Colon (tissue), 2 donors: ENCODE results near the gene ASS1.

ENCODE experiments used
- FAIRE-seq: peaks from 2 replicates; lab custom pipeline; 2012; peaks lifted over from hg19 to GRCh38; lab: Jason Lieb, UNC
- donor health status: control.
- donor health status: control.

ASS1 gene

DNA sequence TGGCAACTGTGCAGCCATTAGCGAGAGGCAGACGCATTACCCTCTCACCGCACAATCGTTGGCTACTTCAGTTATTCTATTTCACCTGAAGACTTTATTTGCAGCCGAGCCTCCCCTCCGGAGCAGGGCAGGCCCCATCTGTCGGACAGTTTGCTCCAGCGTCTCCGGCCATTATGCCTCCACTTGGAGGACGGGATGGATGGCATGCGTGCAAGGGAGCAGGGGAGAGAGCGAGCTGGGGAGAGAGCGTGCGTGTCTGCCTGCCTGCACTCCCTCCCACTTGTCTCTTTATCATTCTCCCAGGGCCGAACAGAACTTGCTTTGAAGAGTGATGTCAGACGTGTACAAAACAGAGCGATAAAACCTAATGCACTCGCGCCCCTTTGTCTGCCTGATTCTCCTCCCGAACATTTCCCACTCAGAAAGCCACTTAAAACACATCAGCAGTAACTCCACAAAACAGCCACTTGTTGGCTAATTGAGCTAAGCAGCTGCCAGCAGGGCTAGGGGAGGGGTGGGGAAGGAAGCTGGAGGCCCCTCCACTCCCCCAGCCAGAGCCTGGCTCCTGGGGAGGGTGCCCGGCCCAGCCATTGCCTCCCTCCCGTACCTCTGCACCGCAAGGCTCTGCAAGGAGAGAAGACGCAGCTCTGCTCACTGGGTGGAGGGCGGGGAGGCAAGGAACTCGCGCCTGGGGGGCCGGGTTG, 91.2 kb downstream of the ASS1 start:
- FAIRE-seq: no peak

DNA sequence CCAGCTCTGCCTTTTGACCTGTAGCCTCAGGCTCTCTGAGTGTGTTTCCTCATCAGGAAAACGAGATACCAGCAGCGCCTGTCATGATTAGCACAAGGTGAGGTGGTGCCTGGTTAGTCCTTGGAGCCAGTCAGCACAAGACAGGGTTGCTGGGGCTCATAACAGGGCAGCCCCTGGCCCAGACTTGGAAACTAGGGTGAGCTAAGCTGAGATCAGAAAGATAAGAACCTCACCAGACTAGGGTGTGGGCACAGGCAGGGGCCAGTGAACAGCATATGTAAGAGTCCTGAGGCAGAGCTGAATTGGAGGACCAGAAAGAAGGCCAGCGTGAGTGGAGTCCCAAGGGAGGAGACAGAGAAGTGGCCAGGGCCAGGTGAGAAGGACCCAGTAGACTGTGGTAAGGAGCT, 91.9 kb downstream of the ASS1 start:
- no peak for FAIRE-seq

DNA sequence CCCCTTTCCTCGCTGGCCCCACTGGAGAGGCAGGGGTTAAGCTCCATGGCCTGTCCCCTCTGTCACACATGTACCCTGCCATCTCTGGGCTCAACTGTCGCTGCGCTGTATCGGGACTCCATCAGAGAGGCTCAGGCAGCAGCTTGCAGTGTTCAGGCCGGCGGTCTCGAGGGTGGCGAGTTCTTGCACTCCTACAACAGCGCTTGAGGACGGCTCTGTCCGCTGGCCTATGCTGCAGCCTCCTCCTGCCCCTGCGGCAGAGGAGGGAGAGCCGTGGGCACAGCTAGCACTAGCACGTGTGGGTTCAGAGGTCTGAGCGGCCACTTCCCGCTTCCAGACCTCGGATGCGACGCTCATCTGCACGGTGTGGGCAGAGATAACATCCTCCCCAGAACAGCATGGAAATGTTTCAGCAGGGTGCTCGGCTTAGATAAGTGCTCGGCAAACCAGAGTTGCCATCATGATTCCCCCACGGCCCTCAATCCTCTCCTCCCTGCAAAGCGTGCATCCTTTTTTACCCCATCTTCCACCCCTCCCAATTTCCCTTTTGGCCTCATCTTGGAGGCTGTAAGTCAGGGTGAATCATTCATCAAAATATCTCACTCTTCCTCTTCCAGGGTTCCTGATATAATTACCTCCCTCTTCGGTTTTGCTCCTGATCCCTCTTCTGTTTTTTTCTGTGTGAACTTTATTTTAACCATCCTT, 92.7 kb downstream of the ASS1 start:
- FAIRE-seq: no peak

GRCh38 chr9:130539420-130540223, 94.9 kb downstream of the ASS1 start:
- FAIRE-seq: no peak

GRCh38 chr9:130541533-130541932, 96.8 kb downstream of the ASS1 start:
- FAIRE-seq: no peak

GRCh38 chr9:130542038-130542437, 97.3 kb downstream of the ASS1 start:
- no peak for FAIRE-seq

- FAIRE-seq: no peak
These were observed 97.9 kb downstream of the ASS1 start for GRCh38 chr9:130542457-130543228.

GRCh38 chr9:130543368-130543767, 98.6 kb downstream of the ASS1 start:
- FAIRE-seq: no peak

GRCh38 chr9:130543859-130544258, 99.1 kb downstream of the ASS1 start:
- no peak for FAIRE-seq

DNA sequence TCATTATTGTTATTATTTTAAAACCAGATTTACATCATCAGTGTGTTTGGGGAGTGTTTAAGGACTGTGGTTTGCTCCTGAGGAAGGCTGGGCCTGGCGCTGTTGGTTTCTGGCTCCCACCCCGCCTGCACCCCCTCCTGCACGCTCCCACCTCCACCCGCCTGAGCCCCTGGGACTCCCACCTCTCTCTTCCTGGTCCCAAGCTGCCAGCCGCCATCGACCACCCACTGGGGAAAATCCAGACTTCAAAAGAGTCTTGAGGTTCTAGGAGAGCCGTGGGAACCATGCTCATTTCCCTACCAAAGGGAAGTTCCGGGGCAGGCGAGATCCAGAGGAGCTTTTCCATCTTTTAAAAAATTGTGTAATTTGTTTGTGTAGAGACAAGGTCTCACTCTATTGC, 99.6 kb downstream of the ASS1 start:
- no peak for FAIRE-seq

- no peak for FAIRE-seq
These were observed 103.3 kb downstream of the ASS1 start for GRCh38 chr9:130548103-130548502.

GRCh38 chr9:130549093-130549735, 104.5 kb downstream of the ASS1 start:
- FAIRE-seq: no peak
